Measurements from ENCODE around the gene RSPH4A. TPM values are rescaled to one million over a fixed set of nuclear protein-coding genes. Genes with fewer than 3 reads are reported as not detected.

Gene RSPH4A
- total and polyA plus RNA-seq, 2 of the 8 experiments (the other 6 are each of a cell fraction or from before 2014, with no cell fraction given): 0.38 to 0.52 TPM

- TF ChIP-seq GABPA (IDR thresholded peaks at IDR 0.05; ENCODE audit: borderline replicate concordance, insufficient read depth, low read length) (no peak), JUND (IDR thresholded peaks at IDR 0.05; ENCODE audit: low read length) (no peak), CREB1 (IDR thresholded peaks at IDR 0.05) (no peak; the same call in 1 of the 2 replicates), CHD2 (IDR thresholded peaks at IDR 0.05; ENCODE audit: low read length) (peak; percentile 88), SUZ12 (IDR thresholded peaks at IDR 0.05; ENCODE audit: low read length) (no peak), CBX8 (IDR thresholded peaks at IDR 0.05; ENCODE audit: borderline replicate concordance, low read depth, low read length) (no peak), TCF12 (IDR thresholded peaks at IDR 0.05; ENCODE audit: low read depth, low read length) (no peak), CHD1 (IDR thresholded peaks at IDR 0.05; ENCODE audit: low read depth, low read length) (no peak), NANOG (IDR thresholded peaks at IDR 0.05; ENCODE audit: insufficient read depth, low read depth, low read length, poor library complexity, severe bottlenecking) (no peak), GTF2F1 (IDR thresholded peaks at IDR 0.05; ENCODE audit: borderline replicate concordance, low read depth, low read length) (peak; percentile 59; the same call in 1 of the 2 replicates), SRF (IDR thresholded peaks at IDR 0.05; ENCODE audit: low read depth, low read length) (no peak), TAF7 (optimal IDR thresholded peaks at IDR 0.05; ENCODE audit: borderline replicate concordance, low read depth, low read length) (peak; percentile 82), NRF1 (IDR thresholded peaks at IDR 0.05; ENCODE audit: low read depth, low read length) (no peak), POLR2AphosphoS5 (IDR thresholded peaks at IDR 0.05; ENCODE audit: low read depth, low read length) (peak; percentile 96), FOSL1 (IDR thresholded peaks at IDR 0.05; ENCODE audit: insufficient read depth, low read depth, low read length) (no peak), SIN3A (conservative IDR thresholded peaks at IDR 0.05 in 1 of 2, IDR thresholded peaks at IDR 0.05 in 1 of 2; ENCODE audit: low read depth in 1 of 2, low read length in 2 of 2) (peak; percentile 67 to 98; a peak in 3 of 4 replicates), PHF8 (conservative IDR thresholded peaks at IDR 0.05; ENCODE audit: low read depth, low read length) (peak; percentile 98), SAP30 (IDR thresholded peaks at IDR 0.05; ENCODE audit: insufficient read depth, insufficient replicate concordance, low read length) (peak; percentile 57), SIRT6 (IDR thresholded peaks at IDR 0.05; ENCODE audit: low read length) (no peak), BRCA1 (IDR thresholded peaks at IDR 0.05; ENCODE audit: low read depth, low read length) (no peak), EP300 (IDR thresholded peaks at IDR 0.05; ENCODE audit: borderline replicate concordance in 1 of 2, low read depth in 2 of 2, low read length in 2 of 2) (no peak), JUN (IDR thresholded peaks at IDR 0.05; ENCODE audit: low read depth, low read length) (no peak)
- TF ChIP-seq, protein P1, sequence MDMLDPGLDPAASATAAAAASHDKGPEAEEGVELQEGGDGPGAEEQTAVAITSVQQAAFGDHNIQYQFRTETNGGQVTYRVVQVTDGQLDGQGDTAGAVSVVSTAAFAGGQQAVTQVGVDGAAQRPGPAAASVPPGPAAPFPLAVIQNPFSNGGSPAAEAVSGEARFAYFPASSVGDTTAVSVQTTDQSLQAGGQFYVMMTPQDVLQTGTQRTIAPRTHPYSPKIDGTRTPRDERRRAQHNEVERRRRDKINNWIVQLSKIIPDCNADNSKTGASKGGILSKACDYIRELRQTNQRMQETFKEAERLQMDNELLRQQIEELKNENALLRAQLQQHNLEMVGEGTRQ (IDR thresholded peaks at IDR 0.05; ENCODE audit: low read length): no peak
Measured at GRCh38 chr6:116615937-116616736, at the start of gene RSPH4A (continued).

All from H1 (cell line).